Trophoblast cell (in vitro differentiated cells and primary cell): ENCODE results near the gene ROBO4.

ENCODE experiments used
- DNase-seq, 2 donors: peaks; one replicate each; pipeline ENCODE4 v3.0.0-alpha.2; 2016
- H2AFZ ChIP-seq: 2 replicates; pipeline ENCODE4 v1.6.1; 2013; ENCODE audit warnings: low read length, moderate library complexity, mild to moderate bottlenecking; ENCODE audit not compliant: insufficient read depth, poor library complexity
- H2AK5ac ChIP-seq: 2 replicates; pipeline ENCODE4 v1.6.1; 2013; ENCODE audit warnings: mild to moderate bottlenecking, low read length
- H2BK120ac ChIP-seq: 2 replicates; pipeline ENCODE4 v1.6.1; 2013; ENCODE audit warnings: low read length, mild to moderate bottlenecking, moderate library complexity; ENCODE audit not compliant: insufficient read depth, poor library complexity
- H2BK12ac ChIP-seq: 2 replicates; pipeline ENCODE4 v1.6.1; 2013; ENCODE audit warnings: mild to moderate bottlenecking, low read length, moderate library complexity
- H2BK5ac ChIP-seq: 2 replicates; pipeline ENCODE4 v1.6.1; 2013; ENCODE audit warnings: low read length, low read depth, moderate library complexity, mild to moderate bottlenecking; ENCODE audit not compliant: poor library complexity
- H3K14ac ChIP-seq: 2 replicates; pipeline ENCODE4 v1.6.1; 2013; ENCODE audit warnings: mild to moderate bottlenecking, low read length
- H3K18ac ChIP-seq: 2 replicates; pipeline ENCODE4 v1.6.1; 2013; ENCODE audit warnings: mild to moderate bottlenecking, low read length
- H3K23ac ChIP-seq: 2 replicates; pipeline ENCODE4 v1.6.1; 2013; ENCODE audit warnings: low read length
- H3K27ac ChIP-seq: 2 replicates; pipeline ENCODE4 v1.5.1; 2013; ENCODE audit warnings: low read depth, mild to moderate bottlenecking, inconsistent platforms, low read length, moderate library complexity
- H3K27me3 ChIP-seq: 2 replicates; pipeline ENCODE4 v1.6.1; 2013; ENCODE audit warnings: inconsistent platforms, mild to moderate bottlenecking, low read length, moderate library complexity; ENCODE audit not compliant: insufficient read depth
- H3K36me3 ChIP-seq, 2 experiments: 1 replicate in 1 of 2; 2 replicates in 1 of 2; pipeline ENCODE4 v1.6.1; 2013; ENCODE audit warnings: low read length in 2 of 2, mild to moderate bottlenecking in 2 of 2, moderate library complexity in 1 of 2; ENCODE audit not compliant: insufficient read depth in 2 of 2, control insufficient read depth in 1 of 2
- H3K4ac ChIP-seq: 2 replicates; pipeline ENCODE4 v1.6.1; 2013; ENCODE audit warnings: low read depth, mild to moderate bottlenecking, low read length, moderate library complexity
- H3K4me1 ChIP-seq, 2 experiments: 1 replicate in 1 of 2; 2 replicates in 1 of 2; pipeline ENCODE4 v1.6.1; 2013; ENCODE audit warnings: low read length in 2 of 2, mild to moderate bottlenecking in 2 of 2, moderate library complexity in 1 of 2; ENCODE audit not compliant: insufficient read depth in 2 of 2, control insufficient read depth in 1 of 2
- H3K4me2 ChIP-seq: 2 replicates; pipeline ENCODE4 v1.6.1; 2013; ENCODE audit warnings: inconsistent platforms, mild to moderate bottlenecking, low read length, moderate library complexity
- H3K4me3 ChIP-seq: 2 replicates; pipeline ENCODE4 v1.5.1; 2013; ENCODE audit warnings: mild to moderate bottlenecking, low read depth, low read length, inconsistent platforms
- H3K79me1 ChIP-seq: one replicate; pipeline ENCODE4 v1.6.1; 2013; ENCODE audit warnings: low read length
- H3K79me2 ChIP-seq: 2 replicates; pipeline ENCODE4 v1.6.1; 2013; ENCODE audit warnings: low read length, mild to moderate bottlenecking; ENCODE audit not compliant: control insufficient read depth, insufficient read depth, poor library complexity
- H3K9ac ChIP-seq: 2 replicates; pipeline ENCODE4 v1.6.1; 2013; ENCODE audit warnings: mild to moderate bottlenecking, low read length
- H3K9me3 ChIP-seq: 2 replicates; pipeline ENCODE4 v1.6.1; 2013; ENCODE audit warnings: low read depth, mild to moderate bottlenecking, control low read depth, inconsistent platforms, low read length; ENCODE audit not compliant: insufficient read depth
- H4K12ac ChIP-seq: 2 replicates; pipeline ENCODE4 v1.6.1; 2013; ENCODE audit warnings: low read depth, mild to moderate bottlenecking, low read length, moderate library complexity
- H4K8ac ChIP-seq: 2 replicates; pipeline ENCODE4 v1.6.1; 2013; ENCODE audit warnings: low read depth, mild to moderate bottlenecking, low read length, moderate library complexity
- H4K91ac ChIP-seq: one replicate; pipeline ENCODE4 v1.6.1; 2013; ENCODE audit warnings: low read depth, mild to moderate bottlenecking, low read length, moderate library complexity
- WGBS: extraction: QIAGEN DNeasy Blood & Tissue Kit; methylation state at CpG from one replicate; pipeline ENCODE4 v1.1.7; 2013; ENCODE audit warnings: missing lambda C conversion rate; ENCODE audit not compliant: insufficient read length, insufficient coverage; ENCODE audit errors: extremely low coverage; 5-methylcytosine and 5-hydroxymethylcytosine counted together

Gene ROBO4

GRCh38 chr11:124869856-124870387 is 27.7 kb downstream of the ROBO4 start:
- Histone ChIP-seq H4K8ac (no peak overlapping the region), H2AK5ac (no peak overlapping the region), H2BK5ac (no peak overlapping the region), H3K14ac (no peak overlapping the region), H2AFZ (no peak overlapping the region), H3K23ac (no peak overlapping the region), H3K18ac (no peak overlapping the region), H3K36me3 (no peaks in the 10 kb centered on the region), H3K79me1 (no peaks in the 10 kb centered on the region), H3K4me3 (no peak overlapping the region), H3K4ac (no peak overlapping the region), H2BK12ac (no peak overlapping the region), H3K27me3 (peaks cover 61% of the 10 kb centered on the region), H4K91ac (no peak overlapping the region), H3K9ac (no peak overlapping the region), H2BK120ac (no peak overlapping the region), H3K4me2 (no peak overlapping the region), H3K9me3 (peaks cover 12% of the 10 kb centered on the region), H3K4me1 (peaks cover 0 to 2% of the 10 kb centered on the region in 2 experiments), H4K12ac (no peak overlapping the region), H3K27ac (no peak overlapping the region), H3K79me2 (no peaks in the 10 kb centered on the region)
- no CpG with 5 or more reads among the region's 14 CpGs for WGBS
- peak in 1 of 2 donors; percentile 27 for DNase-seq

DNA sequence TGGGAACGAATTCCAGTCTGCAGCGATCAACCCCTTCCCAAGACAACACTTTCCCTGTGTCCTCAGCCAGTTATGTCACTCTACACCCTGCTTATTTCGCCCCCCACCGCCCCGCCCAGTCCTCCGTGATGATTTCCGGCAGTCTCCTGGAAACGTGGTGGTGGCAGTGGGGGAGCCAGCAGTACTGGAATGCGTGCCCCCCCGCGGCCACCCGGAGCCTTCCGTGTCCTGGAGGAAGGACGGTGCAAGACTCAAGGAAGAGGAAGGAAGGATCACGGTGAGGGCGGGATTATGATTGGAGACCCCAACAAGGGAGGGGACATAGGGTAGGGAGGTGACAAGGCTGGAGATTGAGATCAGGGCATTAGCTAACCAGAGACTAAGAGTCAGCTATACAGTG is 28.3 kb downstream of the ROBO4 start:
- no peak overlapping the region for H4K8ac ChIP-seq
- no peak overlapping the region for H3K23ac ChIP-seq
- no peaks in the 10 kb centered on the region for H3K79me1 ChIP-seq
- peaks cover 12% of the 10 kb centered on the region for H3K9me3 ChIP-seq
- H3K79me2 ChIP-seq, result no peaks in the 10 kb centered on the region
- no peak for DNase-seq
- no peak overlapping the region for H3K4me2 ChIP-seq
- H3K14ac ChIP-seq, result no peak overlapping the region
- no peak overlapping the region for H2BK5ac ChIP-seq
- H2BK120ac ChIP-seq, result no peak overlapping the region
- no peak overlapping the region for H3K9ac ChIP-seq
- peaks cover 0 to 2% of the 10 kb centered on the region in 2 experiments for H3K4me1 ChIP-seq
- no peak overlapping the region for H2AK5ac ChIP-seq
- no peak overlapping the region for H3K4ac ChIP-seq
- H3K27me3 ChIP-seq, result peaks cover 66% of the 10 kb centered on the region
- H3K4me3 ChIP-seq, result no peak overlapping the region
- no CpG with 5 or more reads among the region's 16 CpGs for WGBS
- H3K36me3 ChIP-seq, result no peaks in the 10 kb centered on the region
- no peak overlapping the region for H2BK12ac ChIP-seq
- no peak overlapping the region for H2AFZ ChIP-seq
- no peak overlapping the region for H3K18ac ChIP-seq
- H3K27ac ChIP-seq, result no peak overlapping the region
- no peak overlapping the region for H4K91ac ChIP-seq
- H4K12ac ChIP-seq, result no peak overlapping the region

- Histone ChIP-seq H3K27ac (no peak overlapping the region), H2AK5ac (no peak overlapping the region), H2BK120ac (no peak overlapping the region), H4K8ac (no peak overlapping the region), H3K9me3 (peaks cover 10% of the 10 kb centered on the region), H3K4ac (no peak overlapping the region), H3K14ac (no peak overlapping the region), H4K12ac (no peak overlapping the region), H3K36me3 (no peaks in the 10 kb centered on the region), H3K4me2 (no peak overlapping the region), H3K27me3 (peaks cover 68% of the 10 kb centered on the region), H4K91ac (no peak overlapping the region), H3K18ac (no peak overlapping the region), H2BK5ac (no peak overlapping the region), H3K79me2 (no peaks in the 10 kb centered on the region), H3K4me3 (no peak overlapping the region), H2AFZ (no peak overlapping the region), H3K79me1 (no peaks in the 10 kb centered on the region), H3K4me1 (peaks cover 0 to 2% of the 10 kb centered on the region in 2 experiments), H3K9ac (no peak overlapping the region), H3K23ac (no peak overlapping the region), H2BK12ac (no peak overlapping the region)
- no CpG with 5 or more reads among the region's 63 CpGs for WGBS
- DNase-seq, result no peak
Measured at GRCh38 chr11:124868331-124869274, 29.1 kb downstream of the ROBO4 start.

DNA sequence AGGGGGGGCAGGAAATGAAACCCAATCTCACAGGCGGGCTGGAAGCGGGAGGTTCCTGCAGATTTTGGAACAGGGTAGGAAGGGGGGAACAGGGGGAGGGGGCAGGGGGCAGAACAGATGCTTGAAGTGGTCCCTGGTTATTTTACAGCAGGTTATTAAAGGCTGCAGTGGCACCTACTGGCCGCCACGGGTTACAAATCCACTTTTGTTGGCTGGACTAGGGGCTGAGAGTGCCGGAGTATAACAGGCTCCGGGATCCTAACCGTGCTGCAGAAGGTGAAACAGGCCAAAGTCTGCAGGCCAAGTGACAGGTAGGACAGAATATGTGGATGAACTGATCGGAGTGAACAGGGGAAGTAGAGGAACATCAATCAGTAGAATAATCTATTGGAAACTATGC is 30.0 kb downstream of the ROBO4 start:
- Histone ChIP-seq H3K36me3 (no peaks in the 10 kb centered on the region), H3K79me1 (no peaks in the 10 kb centered on the region), H3K79me2 (no peaks in the 10 kb centered on the region), H3K14ac (no peak overlapping the region), H3K27ac (no peak overlapping the region), H3K4me3 (no peak overlapping the region), H3K4me1 (peaks cover 0 to 2% of the 10 kb centered on the region in 2 experiments), H2AFZ (no peak overlapping the region), H4K91ac (no peak overlapping the region), H2BK5ac (no peak overlapping the region), H3K18ac (no peak overlapping the region), H3K9me3 (peaks cover 11% of the 10 kb centered on the region), H4K8ac (no peak overlapping the region), H3K23ac (no peak overlapping the region), H3K9ac (no peak overlapping the region), H2BK120ac (no peak overlapping the region), H2AK5ac (no peak overlapping the region), H3K27me3 (peaks cover 70% of the 10 kb centered on the region), H3K4ac (no peak overlapping the region), H3K4me2 (no peak overlapping the region), H4K12ac (no peak overlapping the region), H2BK12ac (no peak overlapping the region)
- peak; percentile 43 to 56 for DNase-seq
- no CpG with 5 or more reads among the region's 8 CpGs for WGBS
